ENCODE data around the gene TUT7. TPM values are rescaled to one million over a fixed set of nuclear protein-coding genes. Genes with fewer than 3 reads are reported as not detected.

The TUT7 gene
- total RNA-seq, 1 experiment from 2014 or later, result 12.5 TPM

GRCh38 chr9:86248746-86249145, 105.5 kb downstream of the TUT7 start:
- POLR2A ChIA-PET, result no interaction called here
- Histone ChIP-seq H3K27ac (ENCODE audit: low read length) (no peak overlapping the region), H3K27me3 (ENCODE audit: control insufficient read depth, insufficient read depth, low read length) (no peaks in the 10 kb centered on the region), H3K4me3 (ENCODE audit: low read depth in 2 of 2, low read length in 2 of 2) (no peak overlapping the region), H3K9me3 (ENCODE audit: control insufficient read depth, insufficient read depth, low read depth, low read length) (no peaks in the 10 kb centered on the region), H3K4me1 (ENCODE audit: control insufficient read depth, insufficient read depth, low read length) (no peaks in the 10 kb centered on the region), H3K36me3 (ENCODE audit: control insufficient read depth, insufficient read depth, low read length) (no peaks in the 10 kb centered on the region)
- no peak for ATAC-seq
- intact Hi-C loops (cut with micrococcal nuclease; ENCODE audit: unreplicated experiment), result no loop called here
- no peak for TF ChIP-seq REST (IDR thresholded peaks at IDR 0.05; ENCODE audit: insufficient read depth in 1 of 2, low read depth in 2 of 2, low read length in 1 of 2)
- TF ChIP-seq POLR2AphosphoS5 (IDR thresholded peaks at IDR 0.05; ENCODE audit: low read depth, low read length), result no peak
- no peak for TF ChIP-seq CTCF (IDR thresholded peaks at IDR 0.05)
- TF ChIP-seq TCF7L2 (IDR thresholded peaks at IDR 0.05; ENCODE audit: low read depth, low read length), result no peak
- no peak for TF ChIP-seq SIN3A (IDR thresholded peaks at IDR 0.05; ENCODE audit: borderline replicate concordance, insufficient read depth, low read depth, low read length)
- BruUV-seq (replicated peaks), result no TSS peak
- DNase-seq (ENCODE audit: low read depth, low spot score), result no peak
- in situ Hi-C loops (cut with HindIII; ENCODE audit: low pct_unique_long_range_greater_than_20kb, low sequenced_read_pairs), result no loop called here
- CTCF ChIA-PET, result no interaction called here

- in situ Hi-C loops (cut with HindIII; ENCODE audit: low pct_unique_long_range_greater_than_20kb, low sequenced_read_pairs), result no loop called here
- ChIA-PET POLR2A (no interaction called here), CTCF (no interaction called here)
- Histone ChIP-seq H3K27me3 (ENCODE audit: control insufficient read depth, insufficient read depth, low read length) (no peaks in the 10 kb centered on the region), H3K9me3 (ENCODE audit: control insufficient read depth, insufficient read depth, low read depth, low read length) (no peaks in the 10 kb centered on the region), H3K36me3 (ENCODE audit: control insufficient read depth, insufficient read depth, low read length) (no peaks in the 10 kb centered on the region), H3K4me1 (ENCODE audit: control insufficient read depth, insufficient read depth, low read length) (no peaks in the 10 kb centered on the region), H3K27ac (ENCODE audit: low read length) (no peak overlapping the region), H3K4me3 (ENCODE audit: low read depth in 2 of 2, low read length in 2 of 2) (no peak overlapping the region)
- DNase-seq (ENCODE audit: low read depth, low spot score), result no peak
- no peak for ATAC-seq
- TF ChIP-seq TCF7L2 (IDR thresholded peaks at IDR 0.05; ENCODE audit: low read depth, low read length) (no peak), SIN3A (IDR thresholded peaks at IDR 0.05; ENCODE audit: borderline replicate concordance, insufficient read depth, low read depth, low read length) (no peak), CTCF (IDR thresholded peaks at IDR 0.05) (no peak), REST (IDR thresholded peaks at IDR 0.05; ENCODE audit: insufficient read depth in 1 of 2, low read depth in 2 of 2, low read length in 1 of 2) (no peak), POLR2AphosphoS5 (IDR thresholded peaks at IDR 0.05; ENCODE audit: low read depth, low read length) (no peak)
- no TSS peak for BruUV-seq (replicated peaks)
- intact Hi-C loops (cut with micrococcal nuclease; ENCODE audit: unreplicated experiment), result no loop called here
Measured at GRCh38 chr9:86246752-86247161, 107.5 kb downstream of the TUT7 start.
